HG02610 (cell line): ENCODE results near the gene CCDC15.
A peak's percentile ranks its signal among the peaks of the same experiment; 100 is the strongest.
"Not testable (repeated sequence)": the region's sequence is repeated elsewhere in the genome, so short reads cannot be mapped to it uniquely, and the experiment has no call there.

Experiments
- ATAC-seq: cut with Tn5 transposase; IDR thresholded peaks from one replicate; pipeline ENCODE4 v1.9.1; 2021; ENCODE audit warnings: mild to moderate bottlenecking, moderate library complexity; ENCODE audit not compliant: unreplicated experiment

The CCDC15 gene

GRCh38 chr11:124988063-124988462 lies 34.1 kb downstream of the CCDC15 start:
- ATAC-seq = no peak

- ATAC-seq = no peak
Observed at GRCh38 chr11:125001079-125001778, 47.2 kb downstream of the CCDC15 start.

GRCh38 chr11:125001849-125002248 lies 47.8 kb downstream of the CCDC15 start:
- no peak for ATAC-seq

- ATAC-seq = no peak
Observed at GRCh38 chr11:125005491-125005890, 51.5 kb downstream of the CCDC15 start.

- no peak for ATAC-seq
Observed at GRCh38 chr11:125016413-125016812, 62.4 kb downstream of the CCDC15 start.

- ATAC-seq = no peak
Observed at GRCh38 chr11:125020342-125020741, 66.3 kb downstream of the CCDC15 start.

- no peak for ATAC-seq
Observed at GRCh38 chr11:125022551-125022950, 68.5 kb downstream of the CCDC15 start.

- no peak for ATAC-seq
Observed at GRCh38 chr11:125025968-125026367, 72.0 kb downstream of the CCDC15 start.

- ATAC-seq = not testable (repeated sequence)
Observed at GRCh38 chr11:125029431-125029830, 75.4 kb downstream of the CCDC15 start.

- ATAC-seq = no peak
Observed at GRCh38 chr11:125036933-125037332, 82.9 kb downstream of the CCDC15 start.

- ATAC-seq = no peak
Observed at GRCh38 chr11:125049164-125049792, 95.3 kb downstream of the CCDC15 start.

- no peak for ATAC-seq
Observed at GRCh38 chr11:125052047-125052446, 98.0 kb downstream of the CCDC15 start.

- ATAC-seq = no peak
Observed at GRCh38 chr11:125053167-125053566, 99.2 kb downstream of the CCDC15 start.

- no peak for ATAC-seq
Observed at GRCh38 chr11:125055107-125055715, 101.2 kb downstream of the CCDC15 start.

GRCh38 chr11:125056111-125056510 lies 102.1 kb downstream of the CCDC15 start:
- not testable (repeated sequence) for ATAC-seq

- no peak for ATAC-seq
Observed at GRCh38 chr11:125056931-125057692, 103.1 kb downstream of the CCDC15 start.

GRCh38 chr11:125057693-125058016 lies 103.7 kb downstream of the CCDC15 start:
- ATAC-seq = no peak

GRCh38 chr11:125061281-125061680 lies 107.3 kb downstream of the CCDC15 start:
- ATAC-seq = no peak

- ATAC-seq = no peak
Observed at GRCh38 chr11:125062218-125062930, 108.4 kb downstream of the CCDC15 start.

GRCh38 chr11:125062931-125063428 lies 109.0 kb downstream of the CCDC15 start, which contains the start of gene SLC37A2:
TSS of gene SLC37A2 (plus strand) at chr11:125063305. CDS start at chr11:125063368, 63 bp downstream.
- peak; percentile 94 for ATAC-seq
